Right atrium auricular region (tissue), 2 donors: ENCODE measurements around the gene RAB11FIP5. TPM values are rescaled to one million over a fixed set of nuclear protein-coding genes. Genes with fewer than 3 reads are reported as not detected.
"Not testable (repeated sequence)": the region's sequence is repeated elsewhere in the genome, so short reads cannot be mapped to it uniquely, and the experiment has no call there.

Experiments
- DNase-seq: peaks from one replicate; pipeline ENCODE4 v3.0.0-alpha.2; 2019; ENCODE audit warnings: low spot score
- H3K27ac ChIP-seq, 2 donors: fragments of 200-600 bp; sonication (generic); 1 replicate in 1 of 2; 2 replicates in 1 of 2; pipeline ENCODE4 v1.5.1; 2016 to 2019
- H3K27me3 ChIP-seq, 2 donors: fragments of 200-600 bp; sonication (generic); one replicate each; pipeline versions ENCODE4 v1.5.1 to v1.6.0; 2017 to 2019
- H3K36me3 ChIP-seq: fragments of 200-600 bp; sonication (generic); one replicate; pipeline ENCODE4 v1.5.1; 2016
- H3K4me1 ChIP-seq, 2 donors: fragments of 200-600 bp; sonication (generic); one replicate each; pipeline versions ENCODE4 v1.5.1 to v1.6.0; 2017 to 2019
- H3K4me3 ChIP-seq, 2 donors: fragments of 200-600 bp; sonication (generic); 1 replicate in 1 of 2; 2 replicates in 1 of 2; pipeline ENCODE4 v1.5.1; 2017 to 2019; ENCODE audit warnings: mild to moderate bottlenecking in 1 of 2, moderate library complexity in 1 of 2
- H3K9me3 ChIP-seq, 2 donors: fragments of 200-600 bp; sonication (generic); one replicate each; pipeline ENCODE4 v1.5.1; 2019
- total RNA-seq, 2 donors: library from RNA; depleted of rRNA; stranded (reverse); fragments of >200 nt; gene quantifications; one replicate each; pipeline ENCODE4 v1.1.0, GENCODE V29; 2016
- TF ChIP-seq, protein P1 (sequence below), 2 donors: fragments of 200-600 bp; sonication (generic); IDR thresholded peaks; one replicate each; pipeline ENCODE4 v1.5.1; 2019; ENCODE audit warnings: antibody characterized with exemption in 2 of 2

RAB11FIP5 gene
- total RNA-seq, 2 donors from 2014 or later = 28.6 to 34.1 TPM

DNA sequence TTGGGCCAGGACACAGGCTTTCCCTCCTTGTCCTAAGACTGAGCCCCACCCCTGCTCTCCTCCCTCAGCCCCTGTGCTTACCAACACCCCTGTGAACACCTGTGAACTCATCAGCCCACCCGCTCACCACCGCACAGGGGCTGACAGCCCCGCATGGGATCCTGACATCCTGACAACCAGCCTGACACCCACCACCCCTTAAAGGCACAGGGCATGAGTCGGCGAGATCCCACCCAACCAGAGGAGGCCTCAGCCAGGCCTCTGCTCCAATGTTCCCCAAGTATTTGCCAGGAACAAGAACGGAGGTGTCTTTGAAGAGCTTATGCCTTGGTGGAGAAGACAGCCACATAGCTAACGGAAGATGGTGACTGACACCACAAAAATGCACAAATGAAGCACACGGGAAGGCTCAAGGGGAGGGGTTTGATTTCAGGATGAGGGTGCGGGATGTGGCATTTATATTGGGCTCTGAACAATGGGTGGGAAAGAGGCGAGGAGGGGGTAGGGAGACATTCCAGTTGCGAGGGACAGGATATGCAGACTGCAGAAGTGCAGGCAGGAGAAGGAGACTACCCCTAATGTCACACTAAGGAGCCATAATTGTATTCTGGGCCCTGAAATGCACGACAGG lies 11.0 kb downstream of the RAB11FIP5 start:
- H3K4me3 ChIP-seq = no peak overlapping the region
- no peak for DNase-seq
- no peaks in the 10 kb centered on the region for H3K27me3 ChIP-seq

DNA sequence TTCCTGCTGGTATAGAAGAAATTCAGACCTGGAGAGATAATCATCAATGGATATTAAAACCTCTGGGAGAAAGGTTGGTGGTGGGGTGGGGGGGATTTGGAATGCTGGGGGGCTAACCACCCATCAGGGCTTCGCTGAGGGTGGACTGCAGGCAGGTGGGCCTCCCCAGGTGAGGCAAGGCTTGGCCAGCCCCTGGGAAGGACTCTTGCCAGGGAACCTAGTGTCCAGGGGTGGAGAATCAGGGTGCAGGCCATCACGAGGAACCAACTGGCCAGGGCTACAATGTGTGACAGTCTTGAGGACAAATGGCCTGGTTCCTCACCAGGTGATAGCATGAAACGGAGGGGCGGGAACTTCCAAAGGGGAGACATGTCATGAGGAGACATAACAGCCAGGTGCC lies 11.8 kb downstream of the RAB11FIP5 start:
- no peak for DNase-seq
- Histone ChIP-seq H3K4me3 (no peak overlapping the region), H3K4me1 (peaks cover 0 to 27% of the 10 kb centered on the region in 2 donors), H3K27me3 (no peaks in the 10 kb centered on the region), H3K27ac (no peak overlapping the region), H3K36me3 (no peaks in the 10 kb centered on the region), H3K9me3 (no peaks in the 10 kb centered on the region)
- TF ChIP-seq, protein P1, sequence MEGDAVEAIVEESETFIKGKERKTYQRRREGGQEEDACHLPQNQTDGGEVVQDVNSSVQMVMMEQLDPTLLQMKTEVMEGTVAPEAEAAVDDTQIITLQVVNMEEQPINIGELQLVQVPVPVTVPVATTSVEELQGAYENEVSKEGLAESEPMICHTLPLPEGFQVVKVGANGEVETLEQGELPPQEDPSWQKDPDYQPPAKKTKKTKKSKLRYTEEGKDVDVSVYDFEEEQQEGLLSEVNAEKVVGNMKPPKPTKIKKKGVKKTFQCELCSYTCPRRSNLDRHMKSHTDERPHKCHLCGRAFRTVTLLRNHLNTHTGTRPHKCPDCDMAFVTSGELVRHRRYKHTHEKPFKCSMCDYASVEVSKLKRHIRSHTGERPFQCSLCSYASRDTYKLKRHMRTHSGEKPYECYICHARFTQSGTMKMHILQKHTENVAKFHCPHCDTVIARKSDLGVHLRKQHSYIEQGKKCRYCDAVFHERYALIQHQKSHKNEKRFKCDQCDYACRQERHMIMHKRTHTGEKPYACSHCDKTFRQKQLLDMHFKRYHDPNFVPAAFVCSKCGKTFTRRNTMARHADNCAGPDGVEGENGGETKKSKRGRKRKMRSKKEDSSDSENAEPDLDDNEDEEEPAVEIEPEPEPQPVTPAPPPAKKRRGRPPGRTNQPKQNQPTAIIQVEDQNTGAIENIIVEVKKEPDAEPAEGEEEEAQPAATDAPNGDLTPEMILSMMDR (IDR thresholded peaks at IDR 0.05) = no peak

More for the DNA sequence above, 11.0 kb downstream of the RAB11FIP5 start:
- Histone ChIP-seq H3K36me3 (no peaks in the 10 kb centered on the region), H3K4me1 (peaks cover 0 to 32% of the 10 kb centered on the region in 2 donors), H3K27ac (no peak overlapping the region), H3K9me3 (no peaks in the 10 kb centered on the region)
- TF ChIP-seq, protein P1 (IDR thresholded peaks at IDR 0.05) = no peak

DNA sequence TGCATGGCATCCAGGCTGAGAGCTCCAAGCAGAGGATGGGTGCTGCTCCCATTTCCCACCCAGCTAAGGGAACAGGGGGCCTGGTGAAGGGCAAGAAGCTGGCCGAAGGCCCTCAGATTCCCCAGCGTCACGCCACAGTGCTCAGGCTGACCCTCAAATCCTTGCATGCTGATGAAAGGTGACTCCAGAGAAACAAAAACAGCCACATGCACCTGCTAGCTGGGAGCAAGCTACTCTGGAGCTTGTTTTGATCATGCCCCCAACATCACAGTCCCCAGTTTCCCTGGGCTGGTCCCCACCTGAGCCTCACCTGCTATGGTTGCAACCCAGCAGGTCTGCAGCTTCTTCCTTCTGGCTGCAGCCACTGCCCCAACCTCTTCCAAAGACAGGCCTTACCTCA lies 13.3 kb downstream of the RAB11FIP5 start:
- peaks cover 0 to 18% of the 10 kb centered on the region in 2 donors for H3K4me1 ChIP-seq
- DNase-seq = no peak
- H3K36me3 ChIP-seq = no peaks in the 10 kb centered on the region
- no peak overlapping the region for H3K27ac ChIP-seq
- TF ChIP-seq, protein P1 (IDR thresholded peaks at IDR 0.05) = no peak
- no peaks in the 10 kb centered on the region for H3K9me3 ChIP-seq
- no peak overlapping the region for H3K4me3 ChIP-seq
- H3K27me3 ChIP-seq = no peaks in the 10 kb centered on the region

DNA sequence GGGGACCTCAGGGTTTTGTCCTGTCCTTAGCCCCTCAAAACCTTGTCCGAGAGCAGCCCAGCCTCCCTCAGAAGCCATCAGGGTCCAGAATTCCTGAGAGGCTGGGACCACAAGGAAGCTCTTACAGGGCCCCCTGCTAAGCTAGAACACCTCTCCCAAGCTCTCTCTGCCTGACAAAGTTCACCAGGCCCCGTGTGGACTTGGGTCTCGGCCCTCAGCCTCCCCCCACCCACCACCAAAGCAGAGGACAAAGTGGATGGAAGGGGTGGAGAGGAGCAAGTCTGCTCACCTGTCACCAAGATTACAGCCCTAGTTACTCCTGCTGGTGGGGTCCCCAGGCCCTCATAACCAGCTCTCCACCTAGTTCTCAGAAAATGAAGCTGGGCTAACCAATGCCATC lies 16.8 kb downstream of the RAB11FIP5 start:
- H3K27me3 ChIP-seq = no peaks in the 10 kb centered on the region

DNA sequence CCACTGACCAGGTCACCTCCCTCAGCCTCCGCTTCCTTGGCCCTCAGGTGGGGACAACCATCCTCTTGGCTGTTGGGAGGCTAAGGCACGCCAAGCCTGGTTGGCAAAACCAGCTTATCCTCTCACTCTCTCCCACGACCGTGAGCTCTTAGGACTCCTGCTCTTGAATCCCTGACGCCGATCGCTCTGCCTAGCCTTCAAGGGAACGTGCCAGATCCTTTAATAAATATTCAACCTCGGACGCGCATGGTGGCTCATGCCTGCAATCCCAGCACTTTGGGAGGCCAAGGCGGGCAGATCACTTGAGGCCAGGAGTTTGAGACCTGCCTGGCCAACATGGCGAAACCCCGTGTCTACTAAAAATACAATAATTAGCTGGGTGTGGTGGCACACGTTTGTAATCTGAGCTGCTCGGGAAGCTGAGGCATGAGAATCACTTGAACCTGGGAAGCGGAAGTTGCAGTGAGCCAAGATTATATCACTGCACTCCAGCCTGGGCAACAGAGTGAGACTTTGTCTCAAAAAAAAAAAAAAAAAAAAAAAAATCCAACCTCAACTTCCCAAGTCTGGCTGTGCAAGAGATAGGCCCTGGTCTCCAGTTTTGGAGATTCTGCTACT lies 19.0 kb downstream of the RAB11FIP5 start:
- not testable (repeated sequence) for DNase-seq, H3K36me3 ChIP-seq, H3K27ac ChIP-seq, H3K4me3 ChIP-seq, H3K9me3 ChIP-seq, H3K27me3 ChIP-seq
- peaks cover 0 to 58% of the 10 kb centered on the region in 2 donors for H3K4me1 ChIP-seq

More for the DNA sequence above, 16.8 kb downstream of the RAB11FIP5 start:
- Histone ChIP-seq H3K9me3 (no peaks in the 10 kb centered on the region), H3K27ac (no peak overlapping the region), H3K36me3 (no peaks in the 10 kb centered on the region), H3K4me3 (no peak overlapping the region), H3K4me1 (peaks cover 0 to 36% of the 10 kb centered on the region in 2 donors)
- TF ChIP-seq, protein P1 (IDR thresholded peaks at IDR 0.05) = no peak
- DNase-seq = no peak

DNA sequence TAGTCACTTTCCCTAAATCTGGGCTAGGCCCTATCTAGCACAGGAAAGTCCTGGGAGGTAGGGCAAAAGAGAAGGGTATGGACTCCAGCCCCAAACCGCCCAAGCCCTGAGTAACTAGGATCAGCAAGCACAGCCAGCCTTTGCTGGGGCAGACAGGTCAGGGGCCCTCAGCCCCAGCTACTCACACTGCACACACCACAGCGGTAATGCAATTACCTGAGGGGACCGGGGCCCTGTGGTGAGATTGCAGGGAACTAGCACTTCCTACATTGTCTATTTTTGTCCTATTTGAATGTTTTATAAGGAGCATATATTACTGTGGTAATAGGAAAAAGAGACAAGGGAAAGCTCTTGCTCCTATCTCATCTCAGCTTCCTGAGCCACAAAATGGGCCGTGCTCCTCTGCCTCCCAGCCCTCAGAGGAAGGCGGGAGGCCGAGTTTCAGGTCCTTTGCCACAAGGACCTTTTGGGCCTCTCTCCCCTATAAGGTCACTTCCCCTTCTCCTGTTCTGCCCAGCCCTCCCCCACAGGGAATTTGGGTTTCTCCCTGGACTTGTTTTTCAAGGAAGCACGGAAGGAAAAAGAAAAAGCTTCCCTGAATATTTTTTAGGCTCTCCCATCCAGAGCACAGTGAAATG lies 20.5 kb downstream of the RAB11FIP5 start:
- TF ChIP-seq, protein P1 (IDR thresholded peaks at IDR 0.05) = no peak
- no peak for DNase-seq
- Histone ChIP-seq H3K4me3 (no peak overlapping the region), H3K27me3 (no peaks in the 10 kb centered on the region), H3K27ac (no peak overlapping the region), H3K9me3 (no peaks in the 10 kb centered on the region), H3K36me3 (peaks cover 18% of the 10 kb centered on the region), H3K4me1 (peaks cover 0 to 61% of the 10 kb centered on the region in 2 donors)
